Left lung (tissue), 10 donors: ENCODE results near the gene CPT1A. TPM values are rescaled to one million over a fixed set of nuclear protein-coding genes. Genes with fewer than 3 reads are reported as not detected.

Experiments
- ATAC-seq: fragments of 200-7000 bp; cut with Tn5 transposase; one replicate; pipeline ENCODE4 v1.9.1; 2020; ENCODE audit warnings: moderate library complexity
- DNase-seq, 4 donors: peaks; one replicate each; pipeline ENCODE4 v3.0.0-alpha.2; 2013 to 2020
- H3K27ac ChIP-seq, 2 donors: fragments of 200-600 bp; sonication (generic) in 1 of 2; one replicate each; pipeline versions ENCODE4 v1.5.0 to v1.8.0; 2020 to 2021
- H3K27me3 ChIP-seq, 2 donors: fragments of 200-600 bp; sonication (generic) in 1 of 2; one replicate each; pipeline versions ENCODE4 v1.5.0 to v1.8.0; 2020 to 2021
- H3K36me3 ChIP-seq, 2 donors: fragments of 200-600 bp; sonication (generic) in 1 of 2; one replicate each; pipeline versions ENCODE4 v1.5.0 to v1.8.0; 2020 to 2021
- H3K4me1 ChIP-seq, 2 donors: fragments of 200-600 bp; one replicate each; pipeline ENCODE4 v1.8.0; 2021
- H3K4me3 ChIP-seq, 2 donors: fragments of 200-600 bp; sonication (generic) in 1 of 2; one replicate each; pipeline versions ENCODE4 v1.5.0 to v1.8.0; 2020 to 2021; ENCODE audit warnings: mild to moderate bottlenecking in 1 of 2
- H3K9me3 ChIP-seq, 2 donors: fragments of 200-600 bp; sonication (generic) in 1 of 2; one replicate each; pipeline versions ENCODE4 v1.5.0 to v1.8.0; 2020 to 2021
- intact Hi-C, 2 donors: fragments of 100-400 bp; cut with DNase I; formaldehyde crosslinking; loops; one replicate each; pipeline versions ENCODE4 v1.11.2 to v1.14.2; 2022
- polyA plus RNA-seq, 6 donors: library from polyadenylated mRNA; unstranded; fragments of 120-200 nt; gene quantifications; one replicate each; pipeline ENCODE4 v1.2.1, GENCODE V29; 2013; ENCODE audit not compliant: insufficient read length in 6 of 6
- total RNA-seq, 2 donors: library from RNA; stranded (reverse); fragmentation: NEBNext Ultra II Directional; extraction: Animal tissue kit (Norgen Biotek cat#: 25700); gene quantifications; one replicate each; pipeline ENCODE4 v1.2.1, GENCODE V29; 2021
- TF ChIP-seq, protein P1 (sequence below), 2 donors: fragments of 200-600 bp; sonication (generic) in 1 of 2; IDR thresholded peaks; one replicate each; pipeline versions ENCODE4 v1.5.0 to v1.8.0; 2021; ENCODE audit warnings: antibody characterized with exemption in 2 of 2
- donor health status: DM: no; HTN: yes; CAD: no.
- donor health status: DM: no; HTN: no; CAD: no.

Gene CPT1A
- total and polyA plus RNA-seq, 8 donors: 25.7 to 83.9 (median 31.9) TPM

DNA sequence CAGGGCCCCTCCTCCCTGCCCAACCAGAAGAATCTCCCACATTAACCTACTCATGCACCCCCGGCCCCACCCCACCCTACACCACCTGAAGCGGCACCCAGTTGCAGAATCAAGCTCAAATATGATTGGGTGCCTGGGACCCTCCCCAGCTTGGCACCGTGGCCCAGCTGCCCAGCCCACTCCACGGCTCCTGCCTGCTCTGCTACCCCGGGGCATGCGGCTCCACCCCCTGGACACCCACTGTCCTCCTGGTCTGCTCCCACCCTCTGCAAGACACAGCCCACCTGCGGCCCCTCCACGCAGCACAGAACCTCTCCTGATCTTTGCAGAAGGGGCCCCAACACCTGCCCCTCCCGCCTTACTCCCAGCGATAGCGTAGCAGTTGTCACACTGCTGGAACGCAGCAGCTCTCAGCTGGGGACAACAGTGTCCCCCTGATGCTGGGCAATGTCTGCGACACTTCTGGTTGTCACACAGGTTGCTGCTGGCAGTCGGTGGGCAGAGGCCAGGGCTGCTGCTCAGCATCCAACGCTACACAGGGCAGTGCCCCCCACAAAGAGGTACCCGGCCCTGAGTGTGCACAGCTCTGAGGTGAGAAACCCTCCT is 58.4 kb downstream of the CPT1A start:
- no peak overlapping the region for H3K4me3 ChIP-seq
- TF ChIP-seq, protein P1, sequence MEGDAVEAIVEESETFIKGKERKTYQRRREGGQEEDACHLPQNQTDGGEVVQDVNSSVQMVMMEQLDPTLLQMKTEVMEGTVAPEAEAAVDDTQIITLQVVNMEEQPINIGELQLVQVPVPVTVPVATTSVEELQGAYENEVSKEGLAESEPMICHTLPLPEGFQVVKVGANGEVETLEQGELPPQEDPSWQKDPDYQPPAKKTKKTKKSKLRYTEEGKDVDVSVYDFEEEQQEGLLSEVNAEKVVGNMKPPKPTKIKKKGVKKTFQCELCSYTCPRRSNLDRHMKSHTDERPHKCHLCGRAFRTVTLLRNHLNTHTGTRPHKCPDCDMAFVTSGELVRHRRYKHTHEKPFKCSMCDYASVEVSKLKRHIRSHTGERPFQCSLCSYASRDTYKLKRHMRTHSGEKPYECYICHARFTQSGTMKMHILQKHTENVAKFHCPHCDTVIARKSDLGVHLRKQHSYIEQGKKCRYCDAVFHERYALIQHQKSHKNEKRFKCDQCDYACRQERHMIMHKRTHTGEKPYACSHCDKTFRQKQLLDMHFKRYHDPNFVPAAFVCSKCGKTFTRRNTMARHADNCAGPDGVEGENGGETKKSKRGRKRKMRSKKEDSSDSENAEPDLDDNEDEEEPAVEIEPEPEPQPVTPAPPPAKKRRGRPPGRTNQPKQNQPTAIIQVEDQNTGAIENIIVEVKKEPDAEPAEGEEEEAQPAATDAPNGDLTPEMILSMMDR (IDR thresholded peaks at IDR 0.05): no peak
- H3K36me3 ChIP-seq: peaks cover 0 to 100% of the 10 kb centered on the region in 2 donors
- intact Hi-C loops: no loop called here
- ATAC-seq (no peak), DNase-seq (no peak)
- no peaks in the 10 kb centered on the region for H3K27me3 ChIP-seq
- H3K9me3 ChIP-seq: no peaks in the 10 kb centered on the region
- H3K4me1 ChIP-seq: no peaks in the 10 kb centered on the region
- no peak overlapping the region for H3K27ac ChIP-seq

GRCh38 chr11:68782711-68783110 is 59.0 kb downstream of the CPT1A start:
- intact Hi-C loops: no loop called here

DNA sequence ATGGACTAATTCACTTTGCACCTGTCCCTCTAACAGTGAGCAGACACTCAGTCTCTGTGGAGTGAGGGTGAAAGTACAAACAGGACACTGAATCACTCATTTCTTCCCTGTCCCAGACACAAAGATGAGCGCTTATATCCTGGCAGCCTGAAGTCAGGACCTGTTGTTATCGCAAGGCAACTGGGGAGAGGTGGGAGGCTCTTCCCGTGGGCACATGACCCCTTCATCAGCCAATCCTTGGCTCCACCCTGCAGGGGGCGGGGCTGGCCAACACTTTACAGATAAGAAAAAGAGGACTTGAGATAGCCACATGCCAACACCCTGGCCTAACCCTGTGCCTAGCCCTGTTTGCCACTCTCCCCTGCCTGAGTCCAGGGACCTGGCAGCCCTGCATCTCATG is 60.9 kb downstream of the CPT1A start:
- ATAC-seq: peak; percentile 96
- intact Hi-C loops: no loop called here
- peak in 1 of 4 donors; percentile 53 for DNase-seq
- H3K27me3 ChIP-seq: no peaks in the 10 kb centered on the region
- TF ChIP-seq, protein P1 (IDR thresholded peaks at IDR 0.05): no peak
- H3K9me3 ChIP-seq: no peaks in the 10 kb centered on the region
- no peak overlapping the region for H3K4me3 ChIP-seq
- H3K27ac ChIP-seq: no peak overlapping the region
- H3K36me3 ChIP-seq: peaks cover 0 to 100% of the 10 kb centered on the region in 2 donors
- no peaks in the 10 kb centered on the region for H3K4me1 ChIP-seq

More at GRCh38 chr11:68782711-68783110, 59.0 kb downstream of the CPT1A start:
- Histone ChIP-seq H3K9me3 (no peaks in the 10 kb centered on the region), H3K36me3 (peaks cover 0 to 100% of the 10 kb centered on the region in 2 donors), H3K27ac (no peak overlapping the region), H3K4me1 (no peaks in the 10 kb centered on the region), H3K27me3 (no peaks in the 10 kb centered on the region), H3K4me3 (no peak overlapping the region)
- no peak for ATAC-seq
- TF ChIP-seq, protein P1 (IDR thresholded peaks at IDR 0.05): no peak
- no peak for DNase-seq

DNA sequence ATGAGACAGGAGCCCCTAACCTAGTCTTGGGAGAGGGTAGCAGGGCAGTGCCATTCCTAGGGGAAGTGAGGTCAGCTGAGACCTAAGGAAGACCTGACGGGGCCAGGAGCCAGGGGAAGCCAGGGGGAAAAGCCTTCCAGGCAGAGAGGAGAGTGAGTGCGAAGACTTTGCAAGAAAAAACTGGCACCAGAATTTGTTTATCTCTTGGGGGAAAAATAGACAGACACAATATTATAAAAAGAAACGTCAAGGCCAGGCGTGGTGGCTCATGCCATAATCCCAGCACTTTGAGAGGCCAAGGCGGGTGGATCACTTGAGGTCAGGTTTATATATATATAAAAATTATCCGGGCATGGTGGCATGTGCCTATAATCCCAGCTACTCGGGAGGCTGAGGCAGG is 63.5 kb downstream of the CPT1A start:
- no peaks in the 10 kb centered on the region for H3K27me3 ChIP-seq
- H3K27ac ChIP-seq: no peak overlapping the region
- intact Hi-C loops: no loop called here
- H3K36me3 ChIP-seq: peaks cover 0 to 100% of the 10 kb centered on the region in 2 donors
- no peak for ATAC-seq
- H3K9me3 ChIP-seq: no peaks in the 10 kb centered on the region
- H3K4me1 ChIP-seq: no peaks in the 10 kb centered on the region
- TF ChIP-seq, protein P1 (IDR thresholded peaks at IDR 0.05): no peak
- no peak overlapping the region for H3K4me3 ChIP-seq
- DNase-seq: no peak

GRCh38 chr11:68776442-68777235 is 65.1 kb downstream of the CPT1A start:
- H3K27me3 ChIP-seq: no peaks in the 10 kb centered on the region
- no peak overlapping the region for H3K4me3 ChIP-seq
- no peak overlapping the region for H3K27ac ChIP-seq
- H3K36me3 ChIP-seq: peaks cover 0 to 100% of the 10 kb centered on the region in 2 donors
- TF ChIP-seq, protein P1 (IDR thresholded peaks at IDR 0.05): no peak
- DNase-seq: no peak
- no peaks in the 10 kb centered on the region for H3K4me1 ChIP-seq
- intact Hi-C loops: no loop called here
- no peak for ATAC-seq
- H3K9me3 ChIP-seq: no peaks in the 10 kb centered on the region
